ENCODE data around the gene SPATC1L. TPM values are rescaled to one million over a fixed set of nuclear protein-coding genes. Genes with fewer than 3 reads are reported as not detected.

The SPATC1L gene
- polyA plus RNA-seq, 2 of the 4 experiments (the other 2 are of a cell fraction), result 0.14 TPM; not detected in 1

DNA sequence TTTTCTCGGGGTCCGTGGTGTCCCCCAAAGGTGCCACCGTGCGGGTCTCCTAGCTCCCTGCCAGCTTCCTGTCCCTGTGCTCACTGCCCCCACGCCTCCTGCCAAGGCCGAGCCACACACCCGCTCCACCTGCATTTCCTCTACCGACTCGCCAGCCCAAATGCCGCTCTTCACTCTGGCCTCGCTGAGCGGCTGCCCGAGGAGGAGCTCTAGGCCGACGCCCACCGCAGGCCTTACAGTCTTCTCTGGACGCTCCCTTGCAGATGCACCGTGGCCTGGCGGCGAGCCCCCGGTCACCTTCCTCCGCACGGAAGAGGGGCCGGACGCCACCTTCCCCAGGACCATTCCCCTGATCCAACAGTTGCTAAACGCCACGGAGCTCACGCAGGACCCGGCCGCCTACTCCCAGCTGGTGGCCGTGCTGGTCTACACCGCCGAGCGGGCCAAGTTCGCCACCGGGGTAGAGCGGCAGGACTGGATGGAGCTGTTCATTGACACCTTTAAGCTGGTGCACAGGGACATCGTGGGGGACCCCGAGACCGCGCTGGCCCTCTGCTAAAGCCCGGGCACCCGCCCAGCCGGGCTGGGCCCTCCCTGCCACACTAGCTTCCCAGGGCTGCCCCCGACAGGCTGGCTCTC lies 55.2 kb downstream of the SPATC1L start:
- ChIA-PET CTCF (interaction anchor here (1.2 to 1.7 kb wide), 3 partner anchors 14 to 158 kb away, joined by 5 to 11 read pairs (median 5); no protein-coding TSS in a partner anchor), POLR2A (no interaction called here)
- Histone ChIP-seq H3K4me1 (no peaks in the 10 kb centered on the region), H3K4me2 (no peak overlapping the region), H3K27ac (no peak overlapping the region), H3K9me3 (no peaks in the 10 kb centered on the region), H3K4me3 (no peak overlapping the region)
- DNase-seq (ENCODE audit: low read depth in 1 of 2, low spot score in 1 of 2) (no peak), FAIRE-seq (no peak), ATAC-seq (no peak)
- no peak for TF ChIP-seq MYC (IDR thresholded peaks at IDR 0.05; ENCODE audit: borderline replicate concordance, low read length)
- TF ChIP-seq GATA3 (IDR thresholded peaks at IDR 0.05; ENCODE audit: borderline replicate concordance), result no peak
- no peak for TF ChIP-seq HDAC2 (IDR thresholded peaks at IDR 0.05)
- TF ChIP-seq, protein P1, sequence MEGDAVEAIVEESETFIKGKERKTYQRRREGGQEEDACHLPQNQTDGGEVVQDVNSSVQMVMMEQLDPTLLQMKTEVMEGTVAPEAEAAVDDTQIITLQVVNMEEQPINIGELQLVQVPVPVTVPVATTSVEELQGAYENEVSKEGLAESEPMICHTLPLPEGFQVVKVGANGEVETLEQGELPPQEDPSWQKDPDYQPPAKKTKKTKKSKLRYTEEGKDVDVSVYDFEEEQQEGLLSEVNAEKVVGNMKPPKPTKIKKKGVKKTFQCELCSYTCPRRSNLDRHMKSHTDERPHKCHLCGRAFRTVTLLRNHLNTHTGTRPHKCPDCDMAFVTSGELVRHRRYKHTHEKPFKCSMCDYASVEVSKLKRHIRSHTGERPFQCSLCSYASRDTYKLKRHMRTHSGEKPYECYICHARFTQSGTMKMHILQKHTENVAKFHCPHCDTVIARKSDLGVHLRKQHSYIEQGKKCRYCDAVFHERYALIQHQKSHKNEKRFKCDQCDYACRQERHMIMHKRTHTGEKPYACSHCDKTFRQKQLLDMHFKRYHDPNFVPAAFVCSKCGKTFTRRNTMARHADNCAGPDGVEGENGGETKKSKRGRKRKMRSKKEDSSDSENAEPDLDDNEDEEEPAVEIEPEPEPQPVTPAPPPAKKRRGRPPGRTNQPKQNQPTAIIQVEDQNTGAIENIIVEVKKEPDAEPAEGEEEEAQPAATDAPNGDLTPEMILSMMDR (IDR thresholded peaks at IDR 0.05), result no peak
- no peak for TF ChIP-seq ZSCAN20 (CRISPR knock-in tag; IDR thresholded peaks at IDR 0.05)
- no peak for TF ChIP-seq RAD21 (conservative IDR thresholded peaks at IDR 0.05 in 1 of 2, IDR thresholded peaks at IDR 0.05 in 1 of 2)
- TF ChIP-seq JUN (IDR thresholded peaks at IDR 0.05), result no peak
- TF ChIP-seq HOXA7 (CRISPR knock-in tag; IDR thresholded peaks at IDR 0.05), result no peak
- WGBS (ENCODE audit: missing lambda C conversion rate), result 91% methylated on average over 25 of the region's 45 CpGs

DNA sequence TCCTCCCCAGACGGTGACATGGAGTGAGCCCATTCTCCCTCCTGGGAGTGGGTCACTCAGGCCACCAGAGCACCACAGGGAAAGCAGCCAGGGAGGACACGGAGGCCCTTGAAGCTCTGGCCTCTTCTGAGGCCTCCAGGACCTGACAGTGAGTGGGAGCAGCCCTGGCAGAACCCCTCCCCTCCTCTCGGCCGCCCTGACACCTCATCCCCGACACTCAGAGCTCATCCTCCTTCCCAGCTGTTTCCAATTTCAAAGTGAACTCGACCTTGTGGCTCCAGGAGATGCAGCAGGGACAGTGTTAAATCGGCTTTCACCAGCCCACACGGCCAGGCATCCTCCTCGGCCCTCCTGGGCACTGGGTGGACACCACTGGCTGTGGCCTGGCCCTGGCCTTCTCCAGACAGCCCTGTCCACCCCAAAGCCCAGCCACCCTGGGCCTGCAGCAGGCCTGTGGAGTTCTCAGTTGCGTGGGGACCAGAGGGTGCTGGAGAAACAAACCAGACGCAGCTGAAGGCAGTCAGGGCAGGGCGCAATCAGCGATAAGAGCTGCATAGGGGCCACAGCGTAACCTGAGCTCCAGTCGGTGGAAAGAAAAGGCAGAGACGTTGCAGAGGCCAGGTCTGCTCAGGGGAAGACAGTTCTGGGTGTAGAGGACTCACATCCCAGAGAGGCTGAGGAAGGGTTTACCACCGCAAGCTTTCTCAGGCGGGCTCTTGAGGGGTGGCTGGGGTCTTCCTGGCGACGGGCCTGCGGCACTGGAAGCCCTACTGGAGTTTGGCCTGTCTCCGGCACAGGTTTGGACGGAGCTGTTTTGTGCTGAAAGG lies 55.9 kb downstream of the SPATC1L start:
- no peak for FAIRE-seq
- POLR2A ChIA-PET, result no interaction called here
- WGBS (ENCODE audit: missing lambda C conversion rate), result 77% methylated on average over 18 of the region's 23 CpGs
- DNase-seq (ENCODE audit: low read depth in 1 of 2, low spot score in 1 of 2), result no peak
- Histone ChIP-seq H3K9me3 (no peaks in the 10 kb centered on the region), H3K4me1 (no peaks in the 10 kb centered on the region), H3K4me3 (no peak overlapping the region), H3K4me2 (no peak overlapping the region), H3K27ac (no peak overlapping the region)
- TF ChIP-seq, protein P2, sequence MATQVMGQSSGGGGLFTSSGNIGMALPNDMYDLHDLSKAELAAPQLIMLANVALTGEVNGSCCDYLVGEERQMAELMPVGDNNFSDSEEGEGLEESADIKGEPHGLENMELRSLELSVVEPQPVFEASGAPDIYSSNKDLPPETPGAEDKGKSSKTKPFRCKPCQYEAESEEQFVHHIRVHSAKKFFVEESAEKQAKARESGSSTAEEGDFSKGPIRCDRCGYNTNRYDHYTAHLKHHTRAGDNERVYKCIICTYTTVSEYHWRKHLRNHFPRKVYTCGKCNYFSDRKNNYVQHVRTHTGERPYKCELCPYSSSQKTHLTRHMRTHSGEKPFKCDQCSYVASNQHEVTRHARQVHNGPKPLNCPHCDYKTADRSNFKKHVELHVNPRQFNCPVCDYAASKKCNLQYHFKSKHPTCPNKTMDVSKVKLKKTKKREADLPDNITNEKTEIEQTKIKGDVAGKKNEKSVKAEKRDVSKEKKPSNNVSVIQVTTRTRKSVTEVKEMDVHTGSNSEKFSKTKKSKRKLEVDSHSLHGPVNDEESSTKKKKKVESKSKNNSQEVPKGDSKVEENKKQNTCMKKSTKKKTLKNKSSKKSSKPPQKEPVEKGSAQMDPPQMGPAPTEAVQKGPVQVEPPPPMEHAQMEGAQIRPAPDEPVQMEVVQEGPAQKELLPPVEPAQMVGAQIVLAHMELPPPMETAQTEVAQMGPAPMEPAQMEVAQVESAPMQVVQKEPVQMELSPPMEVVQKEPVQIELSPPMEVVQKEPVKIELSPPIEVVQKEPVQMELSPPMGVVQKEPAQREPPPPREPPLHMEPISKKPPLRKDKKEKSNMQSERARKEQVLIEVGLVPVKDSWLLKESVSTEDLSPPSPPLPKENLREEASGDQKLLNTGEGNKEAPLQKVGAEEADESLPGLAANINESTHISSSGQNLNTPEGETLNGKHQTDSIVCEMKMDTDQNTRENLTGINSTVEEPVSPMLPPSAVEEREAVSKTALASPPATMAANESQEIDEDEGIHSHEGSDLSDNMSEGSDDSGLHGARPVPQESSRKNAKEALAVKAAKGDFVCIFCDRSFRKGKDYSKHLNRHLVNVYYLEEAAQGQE (IDR thresholded peaks at IDR 0.05), result no peak
- TF ChIP-seq, protein P3, sequence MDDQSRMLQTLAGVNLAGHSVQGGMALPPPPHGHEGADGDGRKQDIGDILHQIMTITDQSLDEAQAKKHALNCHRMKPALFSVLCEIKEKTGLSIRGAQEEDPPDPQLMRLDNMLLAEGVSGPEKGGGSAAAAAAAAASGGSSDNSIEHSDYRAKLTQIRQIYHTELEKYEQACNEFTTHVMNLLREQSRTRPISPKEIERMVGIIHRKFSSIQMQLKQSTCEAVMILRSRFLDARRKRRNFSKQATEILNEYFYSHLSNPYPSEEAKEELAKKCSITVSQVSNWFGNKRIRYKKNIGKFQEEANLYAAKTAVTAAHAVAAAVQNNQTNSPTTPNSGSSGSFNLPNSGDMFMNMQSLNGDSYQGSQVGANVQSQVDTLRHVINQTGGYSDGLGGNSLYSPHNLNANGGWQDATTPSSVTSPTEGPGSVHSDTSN (IDR thresholded peaks at IDR 0.05), result no peak
- no peak for TF ChIP-seq MYC (IDR thresholded peaks at IDR 0.05; ENCODE audit: borderline replicate concordance, low read length)
- TF ChIP-seq GATA3 (IDR thresholded peaks at IDR 0.05; ENCODE audit: borderline replicate concordance), result no peak
- TF ChIP-seq FOXS1 (CRISPR knock-in tag; IDR thresholded peaks at IDR 0.05), result no peak
- TF ChIP-seq EP300 (IDR thresholded peaks at IDR 0.05), result no peak
- no peak for TF ChIP-seq FOSB (CRISPR knock-in tag; IDR thresholded peaks at IDR 0.05)
- TF ChIP-seq TFCP2L1 (CRISPR knock-in tag; IDR thresholded peaks at IDR 0.05), result no peak
- TF ChIP-seq BHLHE40 (IDR thresholded peaks at IDR 0.05; ENCODE audit: low read depth, low read length), result no peak
- no peak for TF ChIP-seq POLR2A (IDR thresholded peaks at IDR 0.05; ENCODE audit: low read length)
- TF ChIP-seq CEBPB (IDR thresholded peaks at IDR 0.05), result no peak
- TF ChIP-seq TP53 (CRISPR knock-in tag; IDR thresholded peaks at IDR 0.05), result no peak
- no peak for TF ChIP-seq CBX8 (IDR thresholded peaks at IDR 0.05)
- no peak for TF ChIP-seq EHF (CRISPR knock-in tag; IDR thresholded peaks at IDR 0.05)
- TF ChIP-seq RFX5 (IDR thresholded peaks at IDR 0.05), result no peak
- no peak for TF ChIP-seq CHD2 (IDR thresholded peaks at IDR 0.05; ENCODE audit: low read length, partially characterized antibody)
- TF ChIP-seq ZNF302 (CRISPR knock-in tag; IDR thresholded peaks at IDR 0.05), result no peak
- no peak for ATAC-seq
- CTCF ChIA-PET, result interaction anchor here (1.0 to 1.5 kb wide), 5 partner anchors 15 to 157 kb away, joined by 3 to 11 read pairs (median 4); no protein-coding TSS in a partner anchor
